GM23338 (cell line): ENCODE measurements around the gene AKAP8L. TPM values are rescaled to one million over a fixed set of nuclear protein-coding genes. Genes with fewer than 3 reads are reported as not detected.

Experiments
- ATAC-seq: fragments of 200-7000 bp; cut with Tn5 transposase; 3 replicates; pipeline ENCODE4 v1.9.1; 2020
- DNase-seq: peaks from one replicate; pipeline ENCODE4 v3.0.0-alpha.2; 2015; ENCODE audit warnings: low spot score
- H2AFZ ChIP-seq: fragments of 200-600 bp; sonication (generic); 2 replicates; pipeline ENCODE4 v1.8.0; 2016; ENCODE audit warnings: antibody characterized with exemption, mild to moderate bottlenecking, moderate library complexity
- H3F3A ChIP-seq: fragments of 200-600 bp; sonication (generic); replicated peaks from 2 replicates; pipeline ENCODE4 v1.8.0; 2017; ENCODE audit warnings: antibody characterized with exemption, mixed run types, low read depth
- H3K27ac ChIP-seq: fragments of 200-600 bp; sonication (generic); 2 replicates; pipeline ENCODE4 v1.6.1; 2016; ENCODE audit warnings: low read depth
- H3K27me3 ChIP-seq: fragments of 200-600 bp; sonication (generic); 2 replicates; pipeline ENCODE4 v1.8.0; 2016; ENCODE audit warnings: mild to moderate bottlenecking, mixed run types, moderate library complexity; ENCODE audit not compliant: insufficient read depth
- H3K36me3 ChIP-seq: fragments of 200-600 bp; sonication (generic); 2 replicates; pipeline ENCODE4 v1.8.0; 2016; ENCODE audit warnings: mild to moderate bottlenecking; ENCODE audit not compliant: insufficient read depth
- H3K4me1 ChIP-seq: fragments of 200-600 bp; sonication (generic); 2 replicates; pipeline ENCODE4 v1.8.0; 2016; ENCODE audit warnings: mild to moderate bottlenecking, moderate library complexity; ENCODE audit not compliant: insufficient read depth
- H3K4me2 ChIP-seq: fragments of 200-600 bp; sonication (generic); 2 replicates; pipeline ENCODE4 v1.7.1; 2017; ENCODE audit warnings: mixed run types
- H3K4me3 ChIP-seq: fragments of 200-600 bp; sonication (generic); 2 replicates; pipeline ENCODE4 v1.6.1; 2016; ENCODE audit warnings: mixed run types
- H3K79me2 ChIP-seq: fragments of 200-600 bp; sonication (generic); replicated peaks from 2 replicates; pipeline ENCODE4 v1.8.0; 2017; ENCODE audit warnings: mild to moderate bottlenecking; ENCODE audit not compliant: insufficient read depth
- H3K9me2 ChIP-seq: fragments of 200-600 bp; sonication (generic); 2 replicates; pipeline ENCODE4 v1.8.0; 2017; ENCODE audit not compliant: insufficient read depth
- H4K20me1 ChIP-seq: fragments of 200-600 bp; sonication (generic); replicated peaks from 2 replicates; pipeline ENCODE4 v1.8.0; 2017; ENCODE audit warnings: mild to moderate bottlenecking; ENCODE audit not compliant: insufficient read depth
- H3K27ac Mint-ChIP-seq: 2 replicates; pipeline ENCODE4 v1.8.0; 2020; ENCODE audit warnings: inconsistent platforms, mild to moderate bottlenecking, moderate library complexity, mixed read lengths
- H3K27me3 Mint-ChIP-seq: 3 replicates; pipeline ENCODE4 v1.8.0; 2022; ENCODE audit warnings: low read depth, mild to moderate bottlenecking, moderate library complexity, mixed read lengths, inconsistent platforms; ENCODE audit not compliant: insufficient read depth, poor library complexity
- H3K36me3 Mint-ChIP-seq: 3 replicates; pipeline ENCODE4 v1.8.0; 2021; ENCODE audit warnings: low read depth, mild to moderate bottlenecking, inconsistent platforms, moderate library complexity, mixed read lengths
- H3K4me1 Mint-ChIP-seq: 3 replicates; pipeline ENCODE4 v1.8.0; 2020; ENCODE audit warnings: mild to moderate bottlenecking, inconsistent platforms, mixed read lengths
- H3K4me3 Mint-ChIP-seq: 3 replicates; pipeline ENCODE4 v1.8.0; 2021; ENCODE audit warnings: moderate library complexity, mild to moderate bottlenecking, inconsistent platforms, mixed read lengths
- H3K9me3 Mint-ChIP-seq: 3 replicates; pipeline ENCODE4 v1.8.0; 2020; ENCODE audit warnings: moderate library complexity, mild to moderate bottlenecking, inconsistent platforms, mixed read lengths
- EZH2 ChIP-seq: fragments of 200-600 bp; sonication (generic); IDR thresholded peaks from one replicate; pipeline ENCODE4 v1.8.0; 2017; ENCODE audit warnings: antibody characterized with exemption, mild to moderate bottlenecking, low read depth; ENCODE audit not compliant: unreplicated experiment
- polyA plus RNA-seq: library from polyadenylated mRNA; unstranded; fragments of >200 nt; fragmentation: Nextera tagmentation; extraction: Ambion mirVana; gene quantifications from 2 replicates; pipeline ENCODE4 v1.2.1, GENCODE V29; 2016
- total RNA-seq: library from RNA; depleted of rRNA; stranded (reverse); fragments of >200 nt; shearing (Covaris generic); gene quantifications from 2 replicates; pipeline ENCODE4 v1.2.3, GENCODE V29; 2014
- TF ChIP-seq, protein P1 (sequence below), 2 experiments: fragments of 200-600 bp in 1 of 2; sonication (generic) in 1 of 2; conservative IDR thresholded peaks; 2 replicates each; pipeline versions ENCODE4 v1.5.1 to v1.6.1; 2016 to 2017; ENCODE audit warnings: antibody characterized with exemption in 2 of 2, low read depth in 2 of 2, mild to moderate bottlenecking in 2 of 2, moderate library complexity in 1 of 2
- TF ChIP-seq, protein P2 (sequence below): IDR thresholded peaks from 2 replicates; pipeline ENCODE4 v1.6.1; 2016; ENCODE audit warnings: antibody characterized with exemption
- TF ChIP-seq, protein P3 (sequence below): fragments of 250-450 bp; sonication (Bioruptor Pico); IDR thresholded peaks from 2 replicates; pipeline ENCODE4 v1.5.0; 2020; ENCODE audit warnings: mild to moderate bottlenecking, moderate library complexity

Gene AKAP8L
- total and polyA plus RNA-seq, 2 experiments from 2014 or later = 78.8 to 165 TPM

DNA sequence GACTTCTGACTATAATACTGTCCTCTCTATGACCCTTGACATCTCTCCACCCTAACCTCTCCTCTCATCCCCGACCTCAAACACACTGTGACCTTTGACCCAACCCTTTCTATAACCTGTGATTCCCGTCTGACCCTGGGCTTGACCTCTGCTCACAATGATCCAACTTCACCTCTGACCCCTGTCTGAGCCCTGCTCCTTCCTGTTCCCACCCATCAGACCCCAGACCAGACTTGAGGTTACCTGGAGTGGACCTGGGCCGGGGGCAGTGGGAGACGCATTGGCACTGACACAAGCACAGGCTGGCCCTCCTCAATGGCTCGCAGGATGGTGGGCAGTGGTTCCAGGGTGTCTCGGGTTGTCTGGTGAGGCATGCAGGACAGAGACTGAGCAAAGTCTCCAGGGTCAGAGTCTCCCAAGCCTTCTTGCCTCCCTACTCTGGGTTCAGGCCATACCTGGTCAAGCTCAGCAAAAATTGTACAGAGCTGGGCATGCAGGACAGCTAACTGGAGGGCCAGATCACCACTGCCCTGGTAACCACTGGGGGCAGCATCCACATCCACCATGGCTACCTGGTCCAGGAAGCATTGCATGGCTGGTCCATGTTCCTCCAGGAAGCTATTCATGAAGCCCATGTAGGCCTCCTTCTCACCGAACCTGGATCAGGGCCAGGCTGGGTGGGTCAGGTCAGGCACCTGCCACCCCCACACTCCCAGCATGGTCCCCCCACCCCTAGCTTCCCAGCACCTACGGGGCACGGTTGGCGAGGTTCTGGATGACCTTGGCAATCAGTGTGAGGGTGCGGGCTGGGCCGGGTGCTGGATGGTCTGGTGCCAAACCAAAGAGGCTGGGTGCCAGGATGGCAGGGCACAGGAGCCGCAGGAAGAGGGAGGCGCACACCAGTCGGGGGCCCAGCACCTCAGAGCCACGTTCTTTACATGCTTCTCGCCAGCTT lies 35.4 kb upstream of the AKAP8L start:
- Mint-ChIP-seq H3K4me3 (peak overlapping the region; percentile 51; the same call in 2 of the 3 replicates), H3K27ac (no peak overlapping the region)
- ATAC-seq = no peak

DNA sequence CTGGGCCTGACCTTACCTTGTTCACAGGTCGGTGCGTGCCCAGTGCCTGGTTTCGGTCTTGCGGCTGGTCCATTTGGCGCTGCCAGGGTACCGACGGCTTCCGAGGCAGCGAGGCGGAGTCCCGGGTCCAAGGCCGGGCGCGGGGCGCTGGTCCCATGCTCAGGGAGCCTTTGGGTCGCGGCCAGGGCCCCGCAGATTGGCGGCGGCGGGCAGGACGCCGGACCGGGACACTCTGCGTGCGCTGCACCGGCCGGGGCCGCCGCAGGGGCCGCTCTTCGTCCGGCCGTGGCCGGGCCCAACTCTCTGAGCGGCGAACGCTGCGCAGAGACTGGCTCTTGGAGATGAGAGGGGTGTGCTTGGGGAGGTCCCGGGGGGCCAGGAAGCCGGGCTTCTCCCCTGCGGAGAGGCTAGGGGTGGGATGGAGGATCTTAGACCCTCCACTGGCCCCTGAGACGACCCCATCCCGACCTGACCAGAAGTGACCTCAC lies 34.3 kb upstream of the AKAP8L start:
- peak; percentile 19 for ATAC-seq
- H3K27me3 Mint-ChIP-seq = peaks cover 49% of the 10 kb centered on the region
- H3K4me2 ChIP-seq = peak overlapping the region; percentile 91

More for the DNA sequence above, 35.4 kb upstream of the AKAP8L start:
- Histone ChIP-seq H3F3A (0 out of 2 replicates have a peak, but pooled peaks cover 13% of the 10 kb centered on the region), H3K9me2 (peaks cover 8% of the 10 kb centered on the region; the same call in 1 of the 2 replicates), H3K36me3 (no peaks in the 10 kb centered on the region), H3K4me2 (no peak overlapping the region), H3K4me3 (no peak overlapping the region), H3K4me1 (peaks cover 15% of the 10 kb centered on the region), H3K79me2 (no peaks in the 10 kb centered on the region), H3K27me3 (peaks cover 62% of the 10 kb centered on the region), H2AFZ (no peak overlapping the region), H3K27ac (no peak overlapping the region), H4K20me1 (no peaks in the 10 kb centered on the region)
- H3K9me3 Mint-ChIP-seq = peaks cover 4% of the 10 kb centered on the region; the same call in 2 of the 3 replicates
- peaks cover 13% of the 10 kb centered on the region; the same call in 1 of the 3 replicates for H3K4me1 Mint-ChIP-seq
- H3K27me3 Mint-ChIP-seq = peaks cover 53% of the 10 kb centered on the region
- no peaks in the 10 kb centered on the region; the same call in 2 of the 3 replicates for H3K36me3 Mint-ChIP-seq
- TF ChIP-seq EZH2 = no peak
- TF ChIP-seq, protein P1, sequence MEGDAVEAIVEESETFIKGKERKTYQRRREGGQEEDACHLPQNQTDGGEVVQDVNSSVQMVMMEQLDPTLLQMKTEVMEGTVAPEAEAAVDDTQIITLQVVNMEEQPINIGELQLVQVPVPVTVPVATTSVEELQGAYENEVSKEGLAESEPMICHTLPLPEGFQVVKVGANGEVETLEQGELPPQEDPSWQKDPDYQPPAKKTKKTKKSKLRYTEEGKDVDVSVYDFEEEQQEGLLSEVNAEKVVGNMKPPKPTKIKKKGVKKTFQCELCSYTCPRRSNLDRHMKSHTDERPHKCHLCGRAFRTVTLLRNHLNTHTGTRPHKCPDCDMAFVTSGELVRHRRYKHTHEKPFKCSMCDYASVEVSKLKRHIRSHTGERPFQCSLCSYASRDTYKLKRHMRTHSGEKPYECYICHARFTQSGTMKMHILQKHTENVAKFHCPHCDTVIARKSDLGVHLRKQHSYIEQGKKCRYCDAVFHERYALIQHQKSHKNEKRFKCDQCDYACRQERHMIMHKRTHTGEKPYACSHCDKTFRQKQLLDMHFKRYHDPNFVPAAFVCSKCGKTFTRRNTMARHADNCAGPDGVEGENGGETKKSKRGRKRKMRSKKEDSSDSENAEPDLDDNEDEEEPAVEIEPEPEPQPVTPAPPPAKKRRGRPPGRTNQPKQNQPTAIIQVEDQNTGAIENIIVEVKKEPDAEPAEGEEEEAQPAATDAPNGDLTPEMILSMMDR (conservative IDR thresholded peaks at IDR 0.05; ENCODE audit: low read depth in 2 of 2) = peak; percentile 36 to 41
- no peak for DNase-seq

More for the DNA sequence above, 34.3 kb upstream of the AKAP8L start:
- 0 out of 2 replicates have a peak, but pooled peaks cover 17% of the 10 kb centered on the region for H3F3A ChIP-seq
- H2AFZ ChIP-seq = peak overlapping the region; percentile 88
- H3K27ac Mint-ChIP-seq = no peak overlapping the region
- H3K9me2 ChIP-seq = peaks cover 8% of the 10 kb centered on the region; the same call in 1 of the 2 replicates
- no peaks in the 10 kb centered on the region for H3K36me3 ChIP-seq
- H3K9me3 Mint-ChIP-seq = peaks cover 4% of the 10 kb centered on the region; the same call in 2 of the 3 replicates
- no peaks in the 10 kb centered on the region; the same call in 2 of the 3 replicates for H3K36me3 Mint-ChIP-seq
- H4K20me1 ChIP-seq = no peaks in the 10 kb centered on the region
- peak; percentile 64 for DNase-seq
- H3K4me3 ChIP-seq = peak overlapping the region; percentile 66
- peaks cover 51% of the 10 kb centered on the region for H3K27me3 ChIP-seq
- TF ChIP-seq, protein P1 (conservative IDR thresholded peaks at IDR 0.05; ENCODE audit: low read depth in 2 of 2) = peak in 1 of 2 experiments; percentile 24; a peak in 1 of 4 replicates
- TF ChIP-seq, protein P2, sequence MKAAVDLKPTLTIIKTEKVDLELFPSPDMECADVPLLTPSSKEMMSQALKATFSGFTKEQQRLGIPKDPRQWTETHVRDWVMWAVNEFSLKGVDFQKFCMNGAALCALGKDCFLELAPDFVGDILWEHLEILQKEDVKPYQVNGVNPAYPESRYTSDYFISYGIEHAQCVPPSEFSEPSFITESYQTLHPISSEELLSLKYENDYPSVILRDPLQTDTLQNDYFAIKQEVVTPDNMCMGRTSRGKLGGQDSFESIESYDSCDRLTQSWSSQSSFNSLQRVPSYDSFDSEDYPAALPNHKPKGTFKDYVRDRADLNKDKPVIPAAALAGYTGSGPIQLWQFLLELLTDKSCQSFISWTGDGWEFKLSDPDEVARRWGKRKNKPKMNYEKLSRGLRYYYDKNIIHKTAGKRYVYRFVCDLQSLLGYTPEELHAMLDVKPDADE = no peak
- TF ChIP-seq, protein P3, sequence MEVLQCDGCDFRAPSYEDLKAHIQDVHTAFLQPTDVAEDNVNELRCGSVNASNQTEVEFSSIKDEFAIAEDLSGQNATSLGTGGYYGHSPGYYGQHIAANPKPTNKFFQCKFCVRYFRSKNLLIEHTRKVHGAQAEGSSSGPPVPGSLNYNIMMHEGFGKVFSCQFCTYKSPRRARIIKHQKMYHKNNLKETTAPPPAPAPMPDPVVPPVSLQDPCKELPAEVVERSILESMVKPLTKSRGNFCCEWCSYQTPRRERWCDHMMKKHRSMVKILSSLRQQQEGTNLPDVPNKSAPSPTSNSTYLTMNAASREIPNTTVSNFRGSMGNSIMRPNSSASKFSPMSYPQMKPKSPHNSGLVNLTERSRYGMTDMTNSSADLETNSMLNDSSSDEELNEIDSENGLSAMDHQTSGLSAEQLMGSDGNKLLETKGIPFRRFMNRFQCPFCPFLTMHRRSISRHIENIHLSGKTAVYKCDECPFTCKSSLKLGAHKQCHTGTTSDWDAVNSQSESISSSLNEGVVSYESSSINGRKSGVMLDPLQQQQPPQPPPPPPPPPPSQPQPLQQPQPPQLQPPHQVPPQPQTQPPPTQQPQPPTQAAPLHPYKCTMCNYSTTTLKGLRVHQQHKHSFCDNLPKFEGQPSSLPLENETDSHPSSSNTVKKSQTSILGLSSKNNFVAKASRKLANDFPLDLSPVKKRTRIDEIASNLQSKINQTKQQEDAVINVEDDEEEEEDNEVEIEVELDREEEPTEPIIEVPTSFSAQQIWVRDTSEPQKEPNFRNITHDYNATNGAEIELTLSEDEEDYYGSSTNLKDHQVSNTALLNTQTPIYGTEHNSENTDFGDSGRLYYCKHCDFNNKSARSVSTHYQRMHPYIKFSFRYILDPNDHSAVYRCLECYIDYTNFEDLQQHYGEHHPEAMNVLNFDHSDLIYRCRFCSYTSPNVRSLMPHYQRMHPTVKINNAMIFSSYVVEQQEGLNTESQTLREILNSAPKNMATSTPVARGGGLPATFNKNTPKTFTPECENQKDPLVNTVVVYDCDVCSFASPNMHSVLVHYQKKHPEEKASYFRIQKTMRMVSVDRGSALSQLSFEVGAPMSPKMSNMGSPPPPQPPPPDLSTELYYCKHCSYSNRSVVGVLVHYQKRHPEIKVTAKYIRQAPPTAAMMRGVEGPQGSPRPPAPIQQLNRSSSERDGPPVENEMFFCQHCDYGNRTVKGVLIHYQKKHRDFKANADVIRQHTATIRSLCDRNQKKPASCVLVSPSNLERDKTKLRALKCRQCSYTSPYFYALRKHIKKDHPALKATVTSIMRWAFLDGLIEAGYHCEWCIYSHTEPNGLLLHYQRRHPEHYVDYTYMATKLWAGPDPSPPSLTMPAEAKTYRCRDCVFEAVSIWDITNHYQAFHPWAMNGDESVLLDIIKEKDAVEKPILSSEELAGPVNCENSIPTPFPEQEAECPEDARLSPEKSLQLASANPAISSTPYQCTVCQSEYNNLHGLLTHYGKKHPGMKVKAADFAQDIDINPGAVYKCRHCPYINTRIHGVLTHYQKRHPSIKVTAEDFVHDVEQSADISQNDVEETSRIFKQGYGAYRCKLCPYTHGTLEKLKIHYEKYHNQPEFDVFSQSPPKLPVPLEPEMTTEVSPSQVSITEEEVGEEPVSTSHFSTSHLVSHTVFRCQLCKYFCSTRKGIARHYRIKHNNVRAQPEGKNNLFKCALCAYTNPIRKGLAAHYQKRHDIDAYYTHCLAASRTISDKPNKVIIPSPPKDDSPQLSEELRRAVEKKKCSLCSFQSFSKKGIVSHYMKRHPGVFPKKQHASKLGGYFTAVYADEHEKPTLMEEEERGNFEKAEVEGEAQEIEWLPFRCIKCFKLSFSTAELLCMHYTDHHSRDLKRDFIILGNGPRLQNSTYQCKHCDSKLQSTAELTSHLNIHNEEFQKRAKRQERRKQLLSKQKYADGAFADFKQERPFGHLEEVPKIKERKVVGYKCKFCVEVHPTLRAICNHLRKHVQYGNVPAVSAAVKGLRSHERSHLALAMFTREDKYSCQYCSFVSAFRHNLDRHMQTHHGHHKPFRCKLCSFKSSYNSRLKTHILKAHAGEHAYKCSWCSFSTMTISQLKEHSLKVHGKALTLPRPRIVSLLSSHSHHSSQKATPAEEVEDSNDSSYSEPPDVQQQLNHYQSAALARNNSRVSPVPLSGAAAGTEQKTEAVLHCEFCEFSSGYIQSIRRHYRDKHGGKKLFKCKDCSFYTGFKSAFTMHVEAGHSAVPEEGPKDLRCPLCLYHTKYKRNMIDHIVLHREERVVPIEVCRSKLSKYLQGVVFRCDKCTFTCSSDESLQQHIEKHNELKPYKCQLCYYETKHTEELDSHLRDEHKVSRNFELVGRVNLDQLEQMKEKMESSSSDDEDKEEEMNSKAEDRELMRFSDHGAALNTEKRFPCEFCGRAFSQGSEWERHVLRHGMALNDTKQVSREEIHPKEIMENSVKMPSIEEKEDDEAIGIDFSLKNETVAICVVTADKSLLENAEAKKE (CRISPR knock-in tag) = no peak
- H3K4me1 Mint-ChIP-seq = peaks cover 19% of the 10 kb centered on the region
- no peaks in the 10 kb centered on the region for H3K79me2 ChIP-seq
- peak overlapping the region; percentile 69 for H3K4me3 Mint-ChIP-seq
- H3K27ac ChIP-seq = no peak overlapping the region
- peaks cover 21% of the 10 kb centered on the region for H3K4me1 ChIP-seq
